Suprapubic skin (tissue), 4 donors: ENCODE data around the gene TOM1L2.

Experiments used
- CTCF ChIP-seq, 2 donors: fragments of 200-600 bp in 1 of 2; fragments of 450-650 bp in 1 of 2; sonication (generic) in 1 of 2; IDR thresholded peaks; one replicate each; pipeline ENCODE4 v1.5.1; 2016 to 2019; ENCODE audit warnings: antibody characterized with exemption in 2 of 2, mild to moderate bottlenecking in 1 of 2, moderate library complexity in 1 of 2
- POLR2A ChIP-seq, 2 donors: fragments of 450-650 bp; IDR thresholded peaks; one replicate each; pipeline ENCODE4 v1.6.1; 2017; ENCODE audit warnings: antibody characterized with exemption in 2 of 2, mild to moderate bottlenecking in 2 of 2, moderate library complexity in 2 of 2
- POLR2AphosphoS5 ChIP-seq, 3 donors: sonication (generic); formaldehyde crosslinking; IDR thresholded peaks; one replicate each; pipeline ENCODE4 v1.6.1; 2017; ENCODE audit warnings: antibody characterized with exemption in 3 of 3

- TF ChIP-seq CTCF (IDR thresholded peaks at IDR 0.05) (no peak), POLR2AphosphoS5 (IDR thresholded peaks at IDR 0.05) (no peak), POLR2A (IDR thresholded peaks at IDR 0.05) (no peak)
Observed at GRCh38 chr17:17963694-17964436, 8.3 kb downstream of the TOM1L2 start.
